DOHH2 (cell line): ENCODE results near the gene MOV10L1.

Experiments used
- H3F3A ChIP-seq: fragments of 200-600 bp; sonication (generic), shearing (Covaris generic); 2 replicates; pipeline ENCODE4 v1.6.0; 2016; ENCODE audit warnings: antibody characterized with exemption, mild to moderate bottlenecking; ENCODE audit not compliant: control insufficient read depth, insufficient read depth
- H3K27ac ChIP-seq: fragments of 200-600 bp; sonication (generic); 2 replicates; pipeline ENCODE4 v1.5.1; 2014; ENCODE audit warnings: low read depth, mild to moderate bottlenecking, low read length, moderate library complexity
- H3K27me3 ChIP-seq: fragments of 200-600 bp; sonication (generic); 2 replicates; pipeline ENCODE4 v1.6.1; 2014; ENCODE audit warnings: mild to moderate bottlenecking, low read length, mixed read lengths; ENCODE audit not compliant: control insufficient read depth
- H3K36me3 ChIP-seq: fragments of 200-600 bp; sonication (generic); 2 replicates; pipeline ENCODE4 v1.6.1; 2014; ENCODE audit warnings: mild to moderate bottlenecking, low read length, moderate library complexity, mixed read lengths; ENCODE audit not compliant: control insufficient read depth
- H3K4me1 ChIP-seq: fragments of 200-600 bp; sonication (generic); 2 replicates; pipeline ENCODE4 v1.6.1; 2014; ENCODE audit warnings: mild to moderate bottlenecking, low read length, mixed read lengths; ENCODE audit not compliant: control insufficient read depth
- H3K4me2 ChIP-seq: fragments of 200-600 bp; sonication (generic); 2 replicates; pipeline ENCODE4 v1.6.0; 2014; ENCODE audit warnings: mild to moderate bottlenecking, low read length, moderate library complexity
- H3K4me3 ChIP-seq: fragments of 200-600 bp; sonication (generic); 2 replicates; pipeline ENCODE4 v1.5.1; 2014; ENCODE audit warnings: mild to moderate bottlenecking, low read length, mixed read lengths
- H3K79me2 ChIP-seq: fragments of 200-600 bp; sonication (generic); 2 replicates; pipeline ENCODE4 v1.6.1; 2014; ENCODE audit warnings: mild to moderate bottlenecking, low read length, mixed read lengths; ENCODE audit not compliant: control insufficient read depth
- H3K9me2 ChIP-seq: fragments of 200-600 bp; sonication (generic); replicated peaks from 2 replicates; pipeline ENCODE4 v1.6.1; 2014; ENCODE audit warnings: mild to moderate bottlenecking, low read length, mixed read lengths; ENCODE audit not compliant: control insufficient read depth
- H3K9me3 ChIP-seq: fragments of 200-600 bp; sonication (generic); 2 replicates; pipeline ENCODE4 v1.6.1; 2014; ENCODE audit warnings: antibody characterized with exemption, low read length, mixed read lengths; ENCODE audit not compliant: control insufficient read depth, insufficient read depth
- H4K20me1 ChIP-seq: fragments of 200-600 bp; sonication (generic); 2 replicates; pipeline ENCODE4 v1.6.0; 2014; ENCODE audit warnings: low read depth, mild to moderate bottlenecking, antibody characterized with exemption, low read length, moderate library complexity; ENCODE audit not compliant: control insufficient read depth, insufficient read depth
- EZH2phosphoT487 ChIP-seq: fragments of 200-600 bp; sonication (generic); IDR thresholded peaks from 2 replicates; pipeline ENCODE4 v1.6.1; 2017; ENCODE audit warnings: borderline replicate concordance, mild to moderate bottlenecking, antibody characterized with exemption, low read length, moderate library complexity, mixed read lengths
- TF ChIP-seq, protein P1 (sequence below): fragments of 200-600 bp; sonication (generic); IDR thresholded peaks from one replicate; pipeline ENCODE4 v1.5.1; 2014; ENCODE audit warnings: antibody characterized with exemption, mild to moderate bottlenecking, low read depth, low read length; ENCODE audit not compliant: poor library complexity, severe bottlenecking

Gene MOV10L1

DNA sequence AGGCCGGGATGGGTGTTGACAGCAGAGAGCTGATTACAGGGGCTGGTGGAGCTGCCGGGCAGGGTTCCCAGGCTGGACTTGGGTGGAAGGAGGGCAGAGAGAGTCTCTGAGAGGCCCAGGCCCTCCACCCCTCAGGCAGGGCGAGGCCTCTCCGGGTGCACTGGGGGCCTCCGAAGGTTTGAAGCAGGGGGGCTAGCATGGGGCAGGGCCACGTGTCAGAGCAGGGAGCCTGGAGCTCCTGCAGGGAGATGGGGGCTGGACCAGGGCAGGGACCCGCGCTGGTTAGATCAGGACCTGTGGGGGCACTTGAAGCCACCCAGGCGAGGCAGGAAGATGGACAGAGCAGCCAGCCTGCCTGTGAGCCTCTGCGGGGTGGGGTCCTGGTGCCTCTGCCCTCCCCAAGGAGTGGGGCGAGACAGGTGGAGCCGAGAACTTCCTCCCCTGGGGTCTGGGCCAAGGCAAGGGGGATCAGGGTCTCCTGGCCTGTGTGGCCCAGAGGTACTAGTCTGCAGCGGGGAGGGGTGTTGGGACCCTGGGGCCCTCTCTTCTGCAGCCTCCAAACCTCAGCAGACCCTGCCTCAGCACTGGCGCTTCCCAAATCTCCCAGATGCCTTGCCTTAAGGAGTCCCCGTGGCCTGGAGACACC, 81.6 kb downstream of the MOV10L1 start:
- Histone ChIP-seq H3F3A (peaks cover 3% of the 10 kb centered on the region; the same call in 1 of the 2 replicates), H3K4me3 (no peak overlapping the region), H3K36me3 (no peaks in the 10 kb centered on the region), H3K27me3 (peaks cover 19% of the 10 kb centered on the region), H3K27ac (no peak overlapping the region), H3K4me2 (no peak overlapping the region), H3K9me2 (no peaks in the 10 kb centered on the region), H3K9me3 (no peaks in the 10 kb centered on the region; the same call in 1 of the 2 replicates), H3K4me1 (peaks cover 14% of the 10 kb centered on the region), H4K20me1 (no peaks in the 10 kb centered on the region), H3K79me2 (no peaks in the 10 kb centered on the region)
- TF ChIP-seq EZH2phosphoT487 = no peak
- TF ChIP-seq, protein P1, sequence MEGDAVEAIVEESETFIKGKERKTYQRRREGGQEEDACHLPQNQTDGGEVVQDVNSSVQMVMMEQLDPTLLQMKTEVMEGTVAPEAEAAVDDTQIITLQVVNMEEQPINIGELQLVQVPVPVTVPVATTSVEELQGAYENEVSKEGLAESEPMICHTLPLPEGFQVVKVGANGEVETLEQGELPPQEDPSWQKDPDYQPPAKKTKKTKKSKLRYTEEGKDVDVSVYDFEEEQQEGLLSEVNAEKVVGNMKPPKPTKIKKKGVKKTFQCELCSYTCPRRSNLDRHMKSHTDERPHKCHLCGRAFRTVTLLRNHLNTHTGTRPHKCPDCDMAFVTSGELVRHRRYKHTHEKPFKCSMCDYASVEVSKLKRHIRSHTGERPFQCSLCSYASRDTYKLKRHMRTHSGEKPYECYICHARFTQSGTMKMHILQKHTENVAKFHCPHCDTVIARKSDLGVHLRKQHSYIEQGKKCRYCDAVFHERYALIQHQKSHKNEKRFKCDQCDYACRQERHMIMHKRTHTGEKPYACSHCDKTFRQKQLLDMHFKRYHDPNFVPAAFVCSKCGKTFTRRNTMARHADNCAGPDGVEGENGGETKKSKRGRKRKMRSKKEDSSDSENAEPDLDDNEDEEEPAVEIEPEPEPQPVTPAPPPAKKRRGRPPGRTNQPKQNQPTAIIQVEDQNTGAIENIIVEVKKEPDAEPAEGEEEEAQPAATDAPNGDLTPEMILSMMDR = no peak

DNA sequence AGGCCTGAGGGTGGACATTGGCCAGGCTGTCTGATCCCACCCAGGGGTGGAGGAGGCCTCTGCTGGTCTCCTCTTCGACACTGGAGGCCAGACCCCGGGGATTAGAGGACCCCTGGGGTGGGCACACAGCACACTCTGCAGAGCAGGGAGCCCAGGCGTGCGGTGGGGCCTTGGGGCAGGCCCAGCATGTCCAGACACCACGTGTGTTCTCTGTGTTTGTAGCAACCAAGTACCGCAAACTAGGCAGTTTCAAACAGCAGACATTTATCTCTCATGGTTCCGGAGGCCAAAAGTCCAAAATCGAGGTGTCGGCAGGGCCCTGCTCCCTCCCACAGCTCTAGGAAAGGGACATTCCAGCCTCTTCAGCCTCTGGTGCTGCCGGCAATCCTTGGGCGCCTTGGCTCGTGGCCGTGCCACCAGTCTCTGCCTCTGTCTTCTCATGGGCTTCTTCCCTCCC, 82.2 kb downstream of the MOV10L1 start:
- Histone ChIP-seq H3K4me2 (no peak overlapping the region), H3K4me1 (peaks cover 14% of the 10 kb centered on the region), H3K27me3 (peaks cover 19% of the 10 kb centered on the region), H3F3A (peaks cover 3% of the 10 kb centered on the region; the same call in 1 of the 2 replicates), H4K20me1 (no peaks in the 10 kb centered on the region), H3K27ac (no peak overlapping the region), H3K36me3 (no peaks in the 10 kb centered on the region), H3K4me3 (no peak overlapping the region), H3K9me3 (no peaks in the 10 kb centered on the region), H3K9me2 (no peaks in the 10 kb centered on the region), H3K79me2 (no peaks in the 10 kb centered on the region)
- no peak for TF ChIP-seq EZH2phosphoT487
- TF ChIP-seq, protein P1 = no peak

DNA sequence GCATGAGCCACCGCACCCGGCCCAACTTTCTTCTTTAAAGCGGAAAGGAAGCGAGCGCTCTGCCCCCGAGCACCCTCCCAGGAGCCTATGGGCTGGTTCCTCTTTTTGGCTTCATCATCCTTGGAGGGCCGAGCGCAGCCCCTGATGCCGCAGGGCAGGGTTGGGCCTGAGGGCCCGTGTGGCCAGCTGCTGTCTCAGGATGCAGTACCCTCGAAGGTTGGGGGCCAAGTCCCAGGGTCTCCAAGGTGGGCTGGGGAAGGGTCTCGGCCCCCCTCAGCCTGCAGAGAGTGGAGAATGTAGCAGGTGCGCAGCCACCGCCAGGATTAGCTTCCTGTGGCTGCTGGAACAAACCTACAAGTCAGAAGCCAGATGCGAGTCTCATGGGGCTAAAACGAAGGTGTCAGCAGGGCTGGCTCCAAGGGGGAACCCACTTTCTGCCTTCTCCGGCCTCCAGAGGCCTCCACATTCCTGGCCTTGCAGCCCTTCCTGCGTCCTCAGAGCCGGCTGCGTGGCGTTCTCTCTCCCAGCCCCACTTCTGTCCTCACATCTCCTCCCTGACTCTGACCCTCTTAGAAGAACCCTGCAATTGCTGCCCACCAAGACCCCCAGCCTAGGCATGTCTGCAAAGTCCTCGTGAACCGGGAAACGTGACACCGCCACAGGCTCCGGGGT, 83.6 kb downstream of the MOV10L1 start:
- Histone ChIP-seq H3K27me3 (peaks cover 10% of the 10 kb centered on the region), H3K4me3 (peak overlapping the region; percentile 51), H3K79me2 (no peaks in the 10 kb centered on the region), H3K9me2 (no peaks in the 10 kb centered on the region), H3K9me3 (no peaks in the 10 kb centered on the region), H3F3A (peaks cover 3% of the 10 kb centered on the region; the same call in 1 of the 2 replicates), H3K27ac (peak overlapping the region; percentile 42), H3K4me1 (peaks cover 14% of the 10 kb centered on the region), H3K36me3 (no peaks in the 10 kb centered on the region), H4K20me1 (no peaks in the 10 kb centered on the region), H3K4me2 (peak overlapping the region; percentile 87)
- TF ChIP-seq, protein P1 = no peak
- TF ChIP-seq EZH2phosphoT487 = no peak
